Measurements from ENCODE around the gene USP34. TPM values are rescaled to one million over a fixed set of nuclear protein-coding genes. Genes with fewer than 3 reads are reported as not detected.

The USP34 gene
- total RNA-seq, 1 donor from 2014 or later, result 95.9 TPM

DNA sequence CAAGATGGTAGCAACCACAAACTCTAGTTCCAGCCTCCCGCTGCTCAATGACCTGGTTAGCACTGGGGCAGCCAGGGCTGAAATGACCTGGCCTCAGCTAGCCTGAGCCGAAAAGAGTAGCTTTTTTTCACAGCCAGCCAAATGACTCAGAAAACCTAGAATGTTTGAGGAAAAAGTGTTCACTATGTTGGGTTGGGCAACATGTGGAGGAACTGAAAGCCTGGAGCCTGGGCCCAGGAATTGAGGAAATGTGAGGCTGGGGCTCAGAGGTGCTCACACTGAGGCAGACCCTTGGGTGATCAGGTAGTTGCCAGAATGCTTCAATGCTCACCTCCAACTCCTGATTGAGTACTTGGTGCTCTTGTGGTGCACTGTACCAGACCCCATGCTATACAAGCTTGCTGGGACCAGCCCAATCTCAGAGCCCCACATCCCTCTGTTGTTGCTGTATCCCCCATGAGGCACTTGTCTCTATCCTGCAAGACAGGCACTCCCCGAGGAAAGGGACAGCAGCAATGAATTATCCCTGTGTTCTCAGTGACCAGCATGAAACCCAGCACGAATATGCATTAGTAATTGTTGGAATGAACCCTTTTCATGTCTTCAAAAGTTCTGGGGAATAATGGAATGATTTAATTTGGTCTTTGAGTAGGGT lies 116.2 kb downstream of the USP34 start:
- peaks cover 32% of the 10 kb centered on the region for H3K36me3 Mint-ChIP-seq (ENCODE audit: low read depth)
- TF ChIP-seq, protein P1, sequence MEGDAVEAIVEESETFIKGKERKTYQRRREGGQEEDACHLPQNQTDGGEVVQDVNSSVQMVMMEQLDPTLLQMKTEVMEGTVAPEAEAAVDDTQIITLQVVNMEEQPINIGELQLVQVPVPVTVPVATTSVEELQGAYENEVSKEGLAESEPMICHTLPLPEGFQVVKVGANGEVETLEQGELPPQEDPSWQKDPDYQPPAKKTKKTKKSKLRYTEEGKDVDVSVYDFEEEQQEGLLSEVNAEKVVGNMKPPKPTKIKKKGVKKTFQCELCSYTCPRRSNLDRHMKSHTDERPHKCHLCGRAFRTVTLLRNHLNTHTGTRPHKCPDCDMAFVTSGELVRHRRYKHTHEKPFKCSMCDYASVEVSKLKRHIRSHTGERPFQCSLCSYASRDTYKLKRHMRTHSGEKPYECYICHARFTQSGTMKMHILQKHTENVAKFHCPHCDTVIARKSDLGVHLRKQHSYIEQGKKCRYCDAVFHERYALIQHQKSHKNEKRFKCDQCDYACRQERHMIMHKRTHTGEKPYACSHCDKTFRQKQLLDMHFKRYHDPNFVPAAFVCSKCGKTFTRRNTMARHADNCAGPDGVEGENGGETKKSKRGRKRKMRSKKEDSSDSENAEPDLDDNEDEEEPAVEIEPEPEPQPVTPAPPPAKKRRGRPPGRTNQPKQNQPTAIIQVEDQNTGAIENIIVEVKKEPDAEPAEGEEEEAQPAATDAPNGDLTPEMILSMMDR (conservative IDR thresholded peaks at IDR 0.05), result no peak
- no peaks in the 10 kb centered on the region for H3K27me3 Mint-ChIP-seq (ENCODE audit: low read depth)

GRCh38 chr2:61353909-61354308 lies 117.0 kb downstream of the USP34 start:
- peaks cover 6% of the 10 kb centered on the region for H3K9me3 Mint-ChIP-seq

More for the DNA sequence above, 116.2 kb downstream of the USP34 start:
- H3K4me1 Mint-ChIP-seq, result peaks cover 15% of the 10 kb centered on the region
- peaks cover 6% of the 10 kb centered on the region for H3K9me3 Mint-ChIP-seq
- no peak overlapping the region for H3K4me3 Mint-ChIP-seq
- H3K27ac Mint-ChIP-seq (ENCODE audit: unreplicated experiment), result no peak overlapping the region
- DNase-seq (ENCODE audit: low read depth, low spot score), result no peak

GRCh38 chr2:61350777-61351176 lies 120.1 kb downstream of the USP34 start:
- Mint-ChIP-seq H3K27ac (ENCODE audit: unreplicated experiment) (no peak overlapping the region), H3K9me3 (peaks cover 6% of the 10 kb centered on the region), H3K4me3 (no peak overlapping the region), H3K4me1 (peaks cover 6% of the 10 kb centered on the region), H3K36me3 (ENCODE audit: low read depth) (peaks cover 35% of the 10 kb centered on the region), H3K27me3 (ENCODE audit: low read depth) (no peaks in the 10 kb centered on the region)
- TF ChIP-seq, protein P1 (conservative IDR thresholded peaks at IDR 0.05), result no peak
- DNase-seq (ENCODE audit: low read depth, low spot score), result no peak

More at GRCh38 chr2:61353909-61354308, 117.0 kb downstream of the USP34 start:
- Mint-ChIP-seq H3K4me3 (no peak overlapping the region), H3K36me3 (ENCODE audit: low read depth) (peaks cover 33% of the 10 kb centered on the region), H3K4me1 (peaks cover 15% of the 10 kb centered on the region), H3K27me3 (ENCODE audit: low read depth) (no peaks in the 10 kb centered on the region), H3K27ac (ENCODE audit: unreplicated experiment) (peak overlapping the region; percentile 37)
- no peak for DNase-seq (ENCODE audit: low read depth, low spot score)
- TF ChIP-seq, protein P1 (conservative IDR thresholded peaks at IDR 0.05), result no peak

DNA sequence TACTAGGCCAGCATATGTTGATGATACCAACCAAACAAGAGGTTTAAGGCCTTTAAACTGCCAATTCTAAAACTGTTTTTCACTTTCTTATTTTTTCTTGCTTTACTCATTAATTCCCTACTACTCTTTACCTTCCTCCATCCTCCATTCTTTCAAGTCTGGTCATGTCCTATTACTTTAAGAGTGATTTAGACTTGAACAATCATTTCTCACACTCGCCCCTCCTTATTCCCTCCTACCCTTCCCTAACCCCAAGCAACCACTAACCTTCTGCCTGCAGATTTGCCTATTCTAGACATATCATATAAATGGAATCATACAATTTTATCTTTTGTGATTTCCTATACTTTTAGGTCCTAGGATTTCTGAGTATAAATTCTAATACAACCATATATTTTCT lies 127.7 kb downstream of the USP34 start:
- no peaks in the 10 kb centered on the region for H3K27me3 Mint-ChIP-seq (ENCODE audit: low read depth)
- H3K9me3 Mint-ChIP-seq, result no peaks in the 10 kb centered on the region
- TF ChIP-seq, protein P1 (conservative IDR thresholded peaks at IDR 0.05), result no peak
- peaks cover 19% of the 10 kb centered on the region for H3K36me3 Mint-ChIP-seq (ENCODE audit: low read depth)
- no peak overlapping the region for H3K4me3 Mint-ChIP-seq
- H3K27ac Mint-ChIP-seq (ENCODE audit: unreplicated experiment), result peak overlapping the region; percentile 54
- H3K4me1 Mint-ChIP-seq, result no peaks in the 10 kb centered on the region
- no peak for DNase-seq (ENCODE audit: low read depth, low spot score)

- no peak for DNase-seq (ENCODE audit: low read depth, low spot score)
- H3K9me3 Mint-ChIP-seq, result no peaks in the 10 kb centered on the region
- H3K36me3 Mint-ChIP-seq (ENCODE audit: low read depth), result peaks cover 13% of the 10 kb centered on the region
- H3K27ac Mint-ChIP-seq (ENCODE audit: unreplicated experiment), result no peak overlapping the region
- H3K4me1 Mint-ChIP-seq, result no peaks in the 10 kb centered on the region
- no peak overlapping the region for H3K4me3 Mint-ChIP-seq
- TF ChIP-seq, protein P1 (conservative IDR thresholded peaks at IDR 0.05), result no peak
- H3K27me3 Mint-ChIP-seq (ENCODE audit: low read depth), result no peaks in the 10 kb centered on the region
Measured at GRCh38 chr2:61340242-61340641, 130.6 kb downstream of the USP34 start.

Data from neural crest cell (in vitro differentiated cells).